NCI-H187 (cell line): ENCODE results near the gene ASB10.

Source experiments
- DNase-seq, 2 experiments: peaks; one replicate each; lab custom pipeline; 2025; lab: John Stamatoyannopoulos, UW

The ASB10 gene

DNA sequence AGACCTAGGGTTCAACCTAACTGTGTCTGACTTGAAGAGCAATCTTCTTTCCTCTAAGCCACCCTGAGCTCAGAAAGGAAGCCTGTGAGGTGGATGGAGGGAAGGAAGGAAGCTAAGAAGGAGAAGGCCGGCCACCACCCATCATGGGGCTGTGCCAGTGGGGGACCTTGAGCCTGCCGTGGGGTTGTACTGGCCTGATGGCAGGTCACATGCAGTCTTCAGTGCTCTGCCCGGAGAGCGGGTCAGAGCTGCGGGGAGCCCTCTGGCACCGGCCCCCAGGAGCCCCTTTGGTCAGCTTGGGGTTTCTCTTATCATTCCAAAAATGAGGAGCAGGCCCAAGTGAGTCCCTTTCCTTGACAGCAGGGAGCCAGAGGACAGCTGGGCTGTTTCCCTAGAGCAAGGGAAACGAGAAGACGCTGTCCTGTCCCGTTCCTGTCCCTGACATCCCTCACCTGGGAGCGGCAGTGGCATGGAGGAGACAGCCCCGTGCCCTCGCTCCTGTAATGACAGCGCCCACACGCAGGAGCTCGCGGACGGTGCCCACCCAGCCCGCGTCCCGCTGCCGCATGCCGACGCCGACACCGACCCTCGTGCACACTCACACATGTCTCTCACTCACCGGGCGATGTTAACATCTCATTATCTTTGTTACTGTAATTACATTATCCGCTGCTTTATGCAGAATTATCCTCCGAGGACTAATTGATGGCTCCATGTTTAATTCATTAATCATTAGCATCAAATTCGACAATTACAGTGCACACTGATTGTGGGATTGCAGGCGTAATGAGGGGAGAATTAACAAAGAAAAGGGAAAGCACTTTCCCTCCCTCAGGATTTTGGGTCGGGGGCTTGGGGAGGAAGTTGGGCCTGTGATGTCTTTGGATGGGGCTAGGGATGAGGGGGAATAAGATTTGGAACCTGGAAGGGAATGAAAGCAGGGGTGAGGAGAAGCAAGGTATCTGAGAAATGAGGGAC lies 50.9 kb downstream of the ASB10 start:
- no peak for DNase-seq

GRCh38 chr7:151135525-151135845 lies 51.6 kb downstream of the ASB10 start:
- no peak for DNase-seq

DNA sequence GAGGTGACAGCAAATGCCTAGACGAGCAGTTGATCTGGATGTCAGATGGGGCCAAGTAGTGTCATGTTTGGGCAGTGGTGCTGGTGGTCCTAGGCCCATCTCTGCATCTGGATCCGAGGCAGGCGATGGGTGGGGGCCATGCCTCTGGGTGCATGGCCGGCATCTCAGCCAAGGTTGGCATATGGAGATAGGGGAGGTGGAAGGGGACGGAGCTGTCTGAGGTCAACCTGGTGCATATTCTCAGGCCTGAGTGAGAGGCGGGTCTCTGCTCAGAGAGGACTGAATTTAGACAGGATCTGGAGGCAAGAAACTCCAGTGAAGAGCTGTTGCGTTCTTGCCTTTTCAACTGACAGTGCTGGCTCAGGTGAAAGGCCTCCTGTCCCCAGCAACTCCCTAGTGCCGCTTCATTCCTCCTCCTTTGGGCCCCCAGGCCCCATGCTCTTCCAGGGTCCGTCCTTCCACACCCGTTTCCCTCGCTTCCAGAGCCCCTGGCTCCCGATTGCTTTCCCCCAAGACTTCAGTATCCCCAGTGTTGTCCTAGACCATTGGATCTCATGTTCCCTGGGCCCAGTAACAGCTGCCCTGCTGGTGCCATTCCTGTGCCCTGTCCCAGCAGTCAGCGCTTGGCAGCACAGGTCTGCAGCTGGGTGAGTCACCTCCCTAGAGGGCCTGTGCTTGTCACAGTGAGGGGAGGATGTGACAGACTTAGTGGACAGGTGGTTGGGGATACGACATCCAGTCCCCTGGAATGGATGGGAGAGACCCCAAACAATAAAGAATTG lies 52.1 kb downstream of the ASB10 start:
- DNase-seq = no peak

- DNase-seq = no peak
These were observed 52.9 kb downstream of the ASB10 start for GRCh38 chr7:151133986-151134742.

GRCh38 chr7:151133266-151133985 lies 53.6 kb downstream of the ASB10 start:
- DNase-seq = no peak

GRCh38 chr7:151132461-151133205 lies 54.4 kb downstream of the ASB10 start:
- DNase-seq = no peak

GRCh38 chr7:151131592-151132293 lies 55.3 kb downstream of the ASB10 start:
- no peak for DNase-seq

DNA sequence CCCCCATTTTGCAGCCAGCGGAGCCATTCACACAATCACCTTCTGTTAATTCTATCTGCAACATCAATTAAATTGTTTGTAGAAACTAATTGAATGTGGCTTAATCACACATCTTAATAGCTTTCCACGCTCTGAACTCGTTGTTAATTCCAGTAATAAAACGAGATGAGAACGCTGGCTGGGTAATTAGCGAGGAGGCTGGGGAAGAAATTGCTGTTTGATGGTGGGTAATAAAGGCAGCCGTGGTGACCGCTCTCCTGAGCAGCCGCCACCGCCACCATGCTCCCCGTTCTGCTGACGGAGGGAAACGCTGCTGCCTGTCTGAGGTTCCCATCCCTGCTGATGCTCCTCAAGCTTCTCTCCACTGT lies 55.8 kb downstream of the ASB10 start:
- no peak for DNase-seq

GRCh38 chr7:151130741-151131157 lies 56.3 kb downstream of the ASB10 start:
- no peak for DNase-seq

DNA sequence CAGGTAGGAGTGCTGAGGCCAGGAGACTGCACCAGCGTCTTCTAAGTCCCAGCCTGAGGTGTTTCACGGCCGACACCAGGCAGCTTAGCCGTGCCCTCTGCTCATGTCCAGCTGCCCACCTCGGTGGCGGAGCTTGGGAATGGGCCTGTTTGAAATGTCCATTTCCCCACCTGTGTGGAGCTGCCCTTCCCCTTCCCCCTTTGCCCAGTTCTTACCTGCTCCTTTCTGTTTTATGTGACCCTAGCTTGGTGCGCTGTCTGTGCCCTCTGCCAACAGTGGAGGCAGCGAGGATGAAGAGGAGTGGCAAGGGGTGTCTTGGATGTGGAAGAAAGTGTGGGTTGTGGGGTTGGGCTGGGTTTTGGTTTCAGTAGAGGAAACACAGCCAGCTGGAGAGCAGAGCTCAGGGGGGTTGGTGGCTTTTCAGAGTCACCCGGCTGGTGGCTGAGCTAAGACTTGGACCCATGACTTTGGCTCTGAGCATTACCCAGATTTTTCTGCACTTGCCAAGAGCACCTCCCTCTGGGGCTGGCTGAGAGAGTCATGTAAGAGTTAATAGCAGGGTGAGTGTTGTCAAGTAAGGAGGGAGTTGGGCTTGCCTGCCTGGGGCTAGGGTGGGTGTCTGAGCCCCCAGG lies 57.0 kb downstream of the ASB10 start:
- no peak for DNase-seq

- no peak for DNase-seq
These were observed 57.7 kb downstream of the ASB10 start for GRCh38 chr7:151129117-151129959.

- no peak for DNase-seq
These were observed 58.3 kb downstream of the ASB10 start for GRCh38 chr7:151128716-151129115.

GRCh38 chr7:151128144-151128543 lies 58.9 kb downstream of the ASB10 start:
- DNase-seq = no peak

- no peak for DNase-seq
These were observed 60.4 kb downstream of the ASB10 start for GRCh38 chr7:151126491-151127137.

DNA sequence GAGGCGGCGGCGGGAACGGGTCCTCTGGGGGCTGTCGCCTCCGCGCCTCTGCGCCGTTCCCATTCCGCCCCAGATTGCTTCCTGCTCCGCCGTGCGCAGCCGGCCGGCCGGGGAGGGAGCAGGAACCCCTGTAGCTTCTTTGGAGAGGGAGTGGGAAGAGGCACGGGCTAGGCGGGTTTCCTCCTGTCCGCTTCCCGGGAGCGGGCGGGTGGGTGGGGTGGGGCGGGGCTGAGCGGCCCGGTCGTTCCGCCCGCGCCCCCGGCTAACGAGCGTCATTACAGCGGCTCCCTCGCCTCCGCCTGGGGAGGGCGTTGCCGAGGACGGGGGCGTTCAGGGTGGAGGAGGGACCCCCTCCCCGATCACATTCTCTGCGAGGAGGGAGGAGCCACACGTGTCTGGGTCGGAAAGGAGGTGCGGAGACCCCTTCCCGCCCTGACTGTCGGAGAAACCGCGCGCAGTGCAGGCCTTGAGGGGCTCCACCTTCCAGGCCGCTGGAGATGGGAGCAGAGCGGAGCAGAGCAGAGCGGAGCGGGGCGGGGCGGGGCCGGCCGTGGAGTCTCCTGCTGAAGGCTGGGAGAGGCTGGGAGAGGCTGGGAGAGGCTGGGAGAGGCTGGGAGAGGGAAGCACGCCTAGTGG lies 61.1 kb downstream of the ASB10 start:
- no peak for DNase-seq
